Mesothelial cell of epicardium (in vitro differentiated cells): ENCODE results near the gene PELI3. TPM values are rescaled to one million over a fixed set of nuclear protein-coding genes. Genes with fewer than 3 reads are reported as not detected.

ENCODE experiments used
- DNase-seq, 2 experiments: peaks; one replicate each; pipeline ENCODE4 v3.0.0; 2021; ENCODE audit warnings: low spot score in 2 of 2; ENCODE audit not compliant: unreplicated experiment in 2 of 2
- H3K27ac Mint-ChIP-seq: 2 replicates; pipeline ENCODE4 v1.8.0; 2021; ENCODE audit warnings: mixed read lengths
- H3K27me3 Mint-ChIP-seq: 2 replicates; pipeline ENCODE4 v1.8.0; 2021; ENCODE audit warnings: low read depth, mixed read lengths
- H3K36me3 Mint-ChIP-seq: 2 replicates; pipeline ENCODE4 v1.8.0; 2021; ENCODE audit warnings: mixed read lengths
- H3K4me1 Mint-ChIP-seq: 2 replicates; pipeline ENCODE4 v1.8.0; 2021; ENCODE audit warnings: mixed read lengths
- H3K4me3 Mint-ChIP-seq: 2 replicates; pipeline ENCODE4 v1.8.0; 2021; ENCODE audit warnings: mild to moderate bottlenecking, moderate library complexity, mixed read lengths
- H3K9me3 Mint-ChIP-seq: 2 replicates; pipeline ENCODE4 v1.8.0; 2021; ENCODE audit warnings: mixed read lengths
- CTCF ChIP-seq: fragments of 200-600 bp; sonication (generic); IDR thresholded peaks from one replicate; pipeline ENCODE4 v1.5.0; 2021; ENCODE audit warnings: antibody characterized with exemption; ENCODE audit not compliant: unreplicated experiment
- total RNA-seq: library from RNA; stranded (reverse); gene quantifications from 3 replicates; pipeline ENCODE4 v1.2.1, GENCODE V29; 2021

PELI3 gene
- total RNA-seq, 1 donor from 2014 or later: 17.3 TPM

DNA sequence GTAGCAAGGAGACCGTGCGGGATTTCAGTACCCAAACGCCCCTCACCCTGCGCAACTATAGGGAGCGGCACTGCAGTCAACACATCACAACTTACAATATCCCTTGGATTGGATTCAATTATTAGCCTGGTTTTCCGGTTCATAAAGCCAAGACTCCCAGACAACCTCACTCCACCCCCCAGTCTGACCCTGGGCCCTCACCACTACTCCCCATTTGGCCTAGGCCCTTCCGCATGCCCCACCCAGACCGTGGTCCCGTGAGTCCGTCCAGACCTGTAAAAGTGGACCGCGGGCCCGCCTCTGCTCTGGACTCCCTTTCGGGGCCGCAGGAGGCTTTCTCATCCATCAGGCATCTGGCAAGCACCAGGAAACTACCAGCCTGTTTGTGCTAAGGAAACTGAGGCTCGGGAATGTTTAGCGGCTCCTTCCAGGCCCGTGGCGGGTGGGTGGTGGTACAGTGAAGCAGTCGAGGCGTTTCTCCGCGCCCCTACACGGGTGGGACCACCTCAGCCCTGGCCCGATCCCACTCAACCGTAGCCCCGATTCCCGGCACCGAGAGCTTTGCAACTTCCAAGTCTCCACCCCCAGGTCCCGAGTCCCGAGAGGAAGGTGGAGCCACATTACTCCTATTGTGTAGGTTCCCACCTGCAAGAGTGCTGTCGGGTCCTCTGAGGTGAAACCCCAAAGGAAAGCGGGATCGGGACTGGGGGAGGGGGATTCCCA lies 12.8 kb downstream of the PELI3 start:
- Mint-ChIP-seq H3K4me3 (peak overlapping the region; percentile 95), H3K4me1 (peaks cover 12% of the 10 kb centered on the region), H3K9me3 (no peaks in the 10 kb centered on the region), H3K27me3 (no peaks in the 10 kb centered on the region), H3K27ac (peak overlapping the region; percentile 97), H3K36me3 (no peaks in the 10 kb centered on the region)
- DNase-seq: peak in 1 of 2 experiments; percentile 44
- TF ChIP-seq CTCF: no peak

- Mint-ChIP-seq H3K27me3 (no peaks in the 10 kb centered on the region), H3K9me3 (no peaks in the 10 kb centered on the region), H3K4me1 (peaks cover 12% of the 10 kb centered on the region), H3K36me3 (no peaks in the 10 kb centered on the region), H3K4me3 (peak within 1 kb of the TSS; percentile 95), H3K27ac (peak within 1 kb of the TSS; percentile 97)
- DNase-seq: peak; percentile 96 to 98
- TF ChIP-seq CTCF: no peak
Measured at GRCh38 chr11:66480117-66480938, 13.6 kb downstream of the PELI3 start, which contains the start of gene DPP3. Gene DPP3 (plus strand): TSS chr11:66480434. CDS start chr11:66482201, 1,767 bp downstream.

- DNase-seq: no peak
- Mint-ChIP-seq H3K27me3 (no peaks in the 10 kb centered on the region), H3K4me3 (no peak overlapping the region), H3K9me3 (no peaks in the 10 kb centered on the region), H3K36me3 (peaks cover 7% of the 10 kb centered on the region), H3K4me1 (peaks cover 3% of the 10 kb centered on the region), H3K27ac (no peak overlapping the region)
- TF ChIP-seq CTCF: no peak
Measured at GRCh38 chr11:66484806-66485380, 18.2 kb downstream of the PELI3 start.

DNA sequence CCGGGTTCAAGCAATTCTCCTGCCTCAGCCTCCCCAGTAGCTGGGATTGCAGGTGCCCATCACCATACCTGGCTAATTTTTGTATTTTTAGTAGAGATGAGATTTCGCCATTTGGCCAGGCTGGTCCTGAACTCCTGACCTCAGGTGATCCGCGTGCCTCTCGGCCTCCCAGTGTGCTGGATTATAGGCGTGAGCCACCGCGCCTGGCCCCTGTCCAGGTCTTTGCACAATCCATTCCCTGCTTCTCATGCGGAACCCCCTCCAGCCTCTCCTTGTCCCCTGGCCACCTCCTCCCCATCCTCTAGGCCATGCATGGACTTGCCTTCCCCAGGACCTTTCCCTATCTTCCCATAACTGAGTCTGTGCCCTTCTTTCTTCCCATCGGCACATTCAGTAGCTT lies 22.3 kb downstream of the PELI3 start:
- H3K36me3 Mint-ChIP-seq: peaks cover 7% of the 10 kb centered on the region
- H3K4me3 Mint-ChIP-seq: no peak overlapping the region
- DNase-seq: no peak
- H3K27me3 Mint-ChIP-seq: no peaks in the 10 kb centered on the region
- no peak overlapping the region for H3K27ac Mint-ChIP-seq
- H3K4me1 Mint-ChIP-seq: no peaks in the 10 kb centered on the region
- no peak for TF ChIP-seq CTCF
- no peaks in the 10 kb centered on the region for H3K9me3 Mint-ChIP-seq

GRCh38 chr11:66489636-66490035 lies 22.9 kb downstream of the PELI3 start:
- H3K4me1 Mint-ChIP-seq: no peaks in the 10 kb centered on the region
- no peak overlapping the region for H3K4me3 Mint-ChIP-seq
- H3K27ac Mint-ChIP-seq: no peak overlapping the region
- TF ChIP-seq CTCF: no peak
- H3K27me3 Mint-ChIP-seq: no peaks in the 10 kb centered on the region
- no peak for DNase-seq
- H3K9me3 Mint-ChIP-seq: no peaks in the 10 kb centered on the region
- H3K36me3 Mint-ChIP-seq: peaks cover 7% of the 10 kb centered on the region
